HAP-1 (cell line): ENCODE data around the gene GREB1.

Source experiments
- DNase-seq, 2 experiments: peaks; one replicate each; pipeline ENCODE4 v3.0.0-alpha.2; 2016 to 2020; ENCODE audit warnings: low spot score in 2 of 2
- H3K27me3 ChIP-seq: fragments of 250-450 bp; sonication (Bioruptor Pico); 2 replicates; pipeline ENCODE4 v1.5.1; 2020; ENCODE audit warnings: low read depth, mild to moderate bottlenecking, moderate library complexity
- H3K36me3 ChIP-seq: fragments of 250-450 bp; sonication (Bioruptor Pico); replicated peaks from 2 replicates; pipeline ENCODE4 v1.5.1; 2020; ENCODE audit warnings: mild to moderate bottlenecking
- H3K4me1 ChIP-seq: fragments of 250-450 bp; sonication (Bioruptor Pico); 2 replicates; pipeline ENCODE4 v1.5.1; 2020; ENCODE audit warnings: mild to moderate bottlenecking
- H3K4me3 ChIP-seq: fragments of 250-450 bp; sonication (Bioruptor Pico); 2 replicates; pipeline ENCODE4 v1.5.1; 2020; ENCODE audit warnings: mild to moderate bottlenecking, moderate library complexity
- H3K9me3 ChIP-seq: fragments of 250-450 bp; sonication (Bioruptor Pico); 2 replicates; pipeline ENCODE4 v1.5.1; 2020; ENCODE audit warnings: mild to moderate bottlenecking, moderate library complexity
- in situ Hi-C: fragments of 300-500 bp; cut with MboI; formaldehyde crosslinking; loops from 3 replicates; pipeline ENCODE4 v1.14.3; 2020; ENCODE audit warnings: low sequenced_read_pairs, inconsistent platforms, mixed read lengths

Gene GREB1

GRCh38 chr2:11537951-11538350, 4.1 kb downstream of the GREB1 start:
- Histone ChIP-seq H3K9me3 (no peaks in the 10 kb centered on the region), H3K4me1 (no peaks in the 10 kb centered on the region), H3K36me3 (no peaks in the 10 kb centered on the region), H3K4me3 (no peak overlapping the region), H3K27me3 (no peaks in the 10 kb centered on the region)
- no peak for DNase-seq
- in situ Hi-C loops, result no loop called here

GRCh38 chr2:11539317-11540147, 5.7 kb downstream of the GREB1 start:
- in situ Hi-C loops, result no loop called here
- no peaks in the 10 kb centered on the region for H3K4me1 ChIP-seq
- DNase-seq, result no peak
- H3K36me3 ChIP-seq, result no peaks in the 10 kb centered on the region
- no peaks in the 10 kb centered on the region for H3K9me3 ChIP-seq
- no peak overlapping the region for H3K4me3 ChIP-seq
- H3K27me3 ChIP-seq, result no peaks in the 10 kb centered on the region

GRCh38 chr2:11540148-11540995, 6.5 kb downstream of the GREB1 start:
- H3K27me3 ChIP-seq, result no peaks in the 10 kb centered on the region
- H3K4me3 ChIP-seq, result no peak overlapping the region
- no peaks in the 10 kb centered on the region for H3K36me3 ChIP-seq
- no peaks in the 10 kb centered on the region for H3K4me1 ChIP-seq
- in situ Hi-C loops, result no loop called here
- H3K9me3 ChIP-seq, result no peaks in the 10 kb centered on the region
- DNase-seq, result peak; percentile 9 to 27

- in situ Hi-C loops, result no loop called here
- H3K4me1 ChIP-seq, result no peaks in the 10 kb centered on the region
- no peaks in the 10 kb centered on the region for H3K36me3 ChIP-seq
- no peak overlapping the region for H3K4me3 ChIP-seq
- H3K9me3 ChIP-seq, result no peaks in the 10 kb centered on the region
- H3K27me3 ChIP-seq, result no peaks in the 10 kb centered on the region
- DNase-seq, result no peak
Measured at GRCh38 chr2:11540996-11541692, 7.3 kb downstream of the GREB1 start.

GRCh38 chr2:11541693-11542274, 7.9 kb downstream of the GREB1 start:
- no peaks in the 10 kb centered on the region for H3K27me3 ChIP-seq
- in situ Hi-C loops, result no loop called here
- H3K4me3 ChIP-seq, result no peak overlapping the region
- H3K4me1 ChIP-seq, result no peaks in the 10 kb centered on the region
- no peak for DNase-seq
- no peaks in the 10 kb centered on the region for H3K36me3 ChIP-seq
- no peaks in the 10 kb centered on the region for H3K9me3 ChIP-seq

GRCh38 chr2:11542275-11542819, 8.5 kb downstream of the GREB1 start:
- H3K36me3 ChIP-seq, result no peaks in the 10 kb centered on the region
- H3K27me3 ChIP-seq, result no peaks in the 10 kb centered on the region
- in situ Hi-C loops, result no loop called here
- H3K9me3 ChIP-seq, result no peaks in the 10 kb centered on the region
- no peaks in the 10 kb centered on the region for H3K4me1 ChIP-seq
- DNase-seq, result no peak
- no peak overlapping the region for H3K4me3 ChIP-seq

- no peaks in the 10 kb centered on the region for H3K36me3 ChIP-seq
- in situ Hi-C loops, result no loop called here
- H3K4me1 ChIP-seq, result no peaks in the 10 kb centered on the region
- no peak overlapping the region for H3K4me3 ChIP-seq
- no peak for DNase-seq
- H3K27me3 ChIP-seq, result no peaks in the 10 kb centered on the region
- H3K9me3 ChIP-seq, result no peaks in the 10 kb centered on the region
Measured at GRCh38 chr2:11543337-11544216, 9.7 kb downstream of the GREB1 start.

- in situ Hi-C loops, result no loop called here
- H3K9me3 ChIP-seq, result no peaks in the 10 kb centered on the region
- no peak overlapping the region for H3K4me3 ChIP-seq
- no peaks in the 10 kb centered on the region for H3K36me3 ChIP-seq
- no peaks in the 10 kb centered on the region for H3K27me3 ChIP-seq
- peaks cover 3% of the 10 kb centered on the region for H3K4me1 ChIP-seq
- DNase-seq, result no peak
Measured at GRCh38 chr2:11546072-11546471, 12.2 kb downstream of the GREB1 start.

- no peak for DNase-seq
- H3K4me1 ChIP-seq, result peaks cover 3% of the 10 kb centered on the region
- H3K27me3 ChIP-seq, result no peaks in the 10 kb centered on the region
- H3K9me3 ChIP-seq, result no peaks in the 10 kb centered on the region
- in situ Hi-C loops, result no loop called here
- H3K36me3 ChIP-seq, result no peaks in the 10 kb centered on the region
- H3K4me3 ChIP-seq, result no peak overlapping the region
Measured at GRCh38 chr2:11547912-11548497, 14.2 kb downstream of the GREB1 start.

- H3K27me3 ChIP-seq, result no peaks in the 10 kb centered on the region
Measured at GRCh38 chr2:11550302-11550701, 16.5 kb downstream of the GREB1 start.

GRCh38 chr2:11550901-11551568, 17.2 kb downstream of the GREB1 start:
- Histone ChIP-seq H3K9me3 (no peaks in the 10 kb centered on the region), H3K27me3 (no peaks in the 10 kb centered on the region), H3K4me1 (peaks cover 3% of the 10 kb centered on the region), H3K36me3 (no peaks in the 10 kb centered on the region), H3K4me3 (no peak overlapping the region)
- no peak for DNase-seq
- in situ Hi-C loops, result no loop called here

More at GRCh38 chr2:11550302-11550701, 16.5 kb downstream of the GREB1 start:
- no peak overlapping the region for H3K4me3 ChIP-seq
- H3K4me1 ChIP-seq, result peaks cover 3% of the 10 kb centered on the region
- no peaks in the 10 kb centered on the region for H3K36me3 ChIP-seq
- no peak for DNase-seq
- in situ Hi-C loops, result no loop called here
- no peaks in the 10 kb centered on the region for H3K9me3 ChIP-seq
